Type B pancreatic cell (in vitro differentiated cells): Measurements from ENCODE around the gene ZBTB44. TPM values are rescaled to one million over a fixed set of nuclear protein-coding genes. Genes with fewer than 3 reads are reported as not detected.

Experiments used
- DNase-seq: peaks from one replicate; pipeline ENCODE4 v3.0.0; 2021; ENCODE audit warnings: mixed read lengths; ENCODE audit not compliant: unreplicated experiment; ENCODE audit errors: extremely low spot score
- H3K27ac Mint-ChIP-seq: 2 replicates; pipeline ENCODE4 v1.8.0; 2021; ENCODE audit warnings: mild to moderate bottlenecking, mixed read lengths
- H3K27me3 Mint-ChIP-seq: 2 replicates; pipeline ENCODE4 v1.8.0; 2021; ENCODE audit warnings: mixed read lengths
- H3K36me3 Mint-ChIP-seq: 2 replicates; pipeline ENCODE4 v1.8.0; 2021; ENCODE audit warnings: mixed read lengths
- H3K4me1 Mint-ChIP-seq: one replicate; pipeline ENCODE4 v1.8.0; 2021; ENCODE audit warnings: mixed read lengths; ENCODE audit not compliant: unreplicated experiment
- H3K4me3 Mint-ChIP-seq: 2 replicates; pipeline ENCODE4 v1.8.0; 2021; ENCODE audit warnings: mild to moderate bottlenecking, mixed read lengths
- H3K9me3 Mint-ChIP-seq: 2 replicates; pipeline ENCODE4 v1.8.0; 2021; ENCODE audit warnings: mixed read lengths
- CTCF ChIP-seq: fragments of 200-600 bp; sonication (generic); conservative IDR thresholded peaks from 2 replicates; pipeline ENCODE4 v1.5.0; 2021; ENCODE audit warnings: antibody characterized with exemption, mild to moderate bottlenecking
- total RNA-seq: library from RNA; stranded (reverse); gene quantifications from 2 replicates; pipeline ENCODE4 v1.2.1, GENCODE V29; 2021; ENCODE audit warnings: low replicate concordance

ZBTB44 gene
- total RNA-seq, 1 donor from 2014 or later, result 37.3 TPM

DNA sequence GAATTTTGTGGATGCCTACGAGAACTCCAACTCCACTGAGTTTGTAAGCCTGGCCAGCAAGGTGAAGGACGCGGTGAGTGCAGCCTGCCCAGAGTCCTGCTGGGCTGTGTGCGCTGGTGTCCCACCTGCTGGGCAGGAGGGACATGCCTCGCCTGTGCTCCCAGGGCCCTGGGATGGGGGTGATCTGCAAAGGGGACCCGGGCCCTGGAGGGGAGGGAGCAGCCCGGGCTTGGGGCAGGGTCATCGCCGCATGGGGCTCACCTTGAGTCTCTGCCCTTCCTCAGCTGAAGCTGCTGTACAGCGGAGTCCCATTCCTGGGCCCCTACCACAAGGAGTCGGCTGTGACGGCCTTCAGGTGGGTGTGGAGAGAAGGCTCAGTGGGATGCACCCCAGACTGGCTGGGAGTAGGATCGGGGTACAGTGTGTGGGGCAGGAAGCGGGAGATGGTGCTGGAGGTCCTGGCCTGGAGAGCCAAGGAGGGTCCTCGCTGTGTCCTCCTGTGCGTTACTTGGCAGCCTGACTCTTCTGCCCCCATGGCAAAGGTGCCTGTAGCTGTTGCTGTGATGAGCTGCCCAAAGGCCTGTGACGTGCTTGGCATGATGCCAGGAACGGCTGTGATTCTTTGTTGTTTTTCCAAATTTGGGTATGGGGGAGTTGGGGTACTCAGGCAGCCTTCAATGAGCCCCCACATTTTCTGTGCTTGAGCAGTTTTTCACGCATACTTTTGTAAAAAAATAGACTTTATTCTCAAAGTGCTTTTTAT, 126.0 kb downstream of the ZBTB44 start:
- no peaks in the 10 kb centered on the region for H3K4me1 Mint-ChIP-seq
- no peaks in the 10 kb centered on the region for H3K9me3 Mint-ChIP-seq
- TF ChIP-seq CTCF, result no peak
- no peaks in the 10 kb centered on the region for H3K27me3 Mint-ChIP-seq
- no peak overlapping the region for H3K27ac Mint-ChIP-seq
- no peak overlapping the region for H3K4me3 Mint-ChIP-seq
- DNase-seq, result no peak
- no peaks in the 10 kb centered on the region for H3K36me3 Mint-ChIP-seq

DNA sequence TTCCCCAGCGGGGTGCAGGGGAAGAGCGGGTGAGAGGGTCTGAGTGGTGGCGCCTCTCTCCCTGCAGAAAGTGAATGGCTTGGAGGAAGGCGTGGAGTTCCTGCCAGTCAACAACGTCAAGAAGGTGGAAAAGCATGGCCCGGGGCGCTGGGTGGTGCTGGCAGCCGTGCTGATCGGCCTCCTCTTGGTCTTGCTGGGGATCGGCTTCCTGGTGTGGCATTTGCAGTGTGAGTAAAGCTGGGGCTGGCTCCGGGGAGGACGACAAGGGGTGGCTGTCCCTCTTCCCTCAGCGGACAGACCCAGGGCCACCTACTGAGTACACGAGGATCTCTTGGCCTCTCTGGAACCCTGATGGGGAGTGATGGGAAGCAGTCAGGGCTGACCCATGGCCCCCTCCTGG, 126.7 kb downstream of the ZBTB44 start:
- H3K27ac Mint-ChIP-seq, result no peak overlapping the region
- no peaks in the 10 kb centered on the region for H3K27me3 Mint-ChIP-seq
- no peak for TF ChIP-seq CTCF
- no peaks in the 10 kb centered on the region for H3K9me3 Mint-ChIP-seq
- H3K4me1 Mint-ChIP-seq, result no peaks in the 10 kb centered on the region
- no peak for DNase-seq
- no peaks in the 10 kb centered on the region for H3K36me3 Mint-ChIP-seq
- no peak overlapping the region for H3K4me3 Mint-ChIP-seq

- peaks cover under 1% of the 10 kb centered on the region for H3K4me1 Mint-ChIP-seq
- TF ChIP-seq CTCF, result no peak
- H3K27ac Mint-ChIP-seq, result peak overlapping the region; percentile 20
- H3K4me3 Mint-ChIP-seq, result no peak overlapping the region
- H3K36me3 Mint-ChIP-seq, result no peaks in the 10 kb centered on the region
- no peak for DNase-seq
- H3K27me3 Mint-ChIP-seq, result no peaks in the 10 kb centered on the region
- H3K9me3 Mint-ChIP-seq, result no peaks in the 10 kb centered on the region
These were observed 127.6 kb downstream of the ZBTB44 start for GRCh38 chr11:130187096-130187495.

- TF ChIP-seq CTCF, result no peak
These were observed 130.7 kb downstream of the ZBTB44 start for GRCh38 chr11:130183878-130184610.

DNA sequence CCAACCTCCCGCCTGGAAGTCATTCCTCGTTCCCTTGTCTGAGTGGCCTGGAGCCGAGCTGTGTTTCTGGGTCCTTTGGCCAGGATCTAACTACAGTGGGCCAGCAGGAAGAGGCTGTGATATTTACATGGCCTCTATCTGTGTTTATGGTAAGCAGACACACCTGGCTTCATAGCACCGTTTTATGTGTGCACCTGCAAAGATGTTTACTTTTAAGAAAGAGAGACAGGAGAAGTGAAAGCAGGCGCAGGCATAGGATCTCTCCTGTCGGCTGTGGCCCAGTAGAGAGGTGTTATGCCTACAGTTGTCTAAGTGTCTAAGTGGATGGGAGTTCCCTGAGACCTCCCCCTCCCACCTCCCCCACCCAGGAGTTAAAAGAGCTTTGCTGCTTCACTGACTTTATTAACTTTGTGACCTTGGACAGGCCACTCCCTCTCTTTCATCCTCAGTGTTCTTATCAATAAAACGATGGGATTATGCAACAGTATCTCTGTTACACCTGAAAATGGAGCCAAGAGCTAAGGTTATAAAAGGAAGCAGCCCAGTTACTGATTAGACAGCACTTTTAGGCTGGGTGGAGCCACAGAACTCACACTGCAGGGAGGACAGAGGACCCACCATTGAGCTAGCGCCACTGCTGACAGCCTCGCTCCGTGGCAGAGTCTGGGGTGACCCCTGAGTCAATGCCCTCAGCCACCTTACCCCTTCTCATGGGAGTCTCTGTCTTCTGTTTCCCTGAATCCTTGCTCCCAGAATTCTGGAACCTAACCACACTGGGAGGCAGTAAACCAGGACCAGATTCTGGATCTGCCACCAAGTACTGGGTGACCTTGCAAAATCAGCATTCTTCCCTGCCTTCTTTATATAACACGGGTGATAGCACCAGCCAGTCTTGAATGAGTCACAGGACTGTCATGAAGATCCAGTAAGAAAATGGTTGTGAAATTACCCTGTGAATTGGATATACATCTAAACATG, 133.1 kb downstream of the ZBTB44 start:
- no peak for TF ChIP-seq CTCF
- no peaks in the 10 kb centered on the region for H3K9me3 Mint-ChIP-seq
- peak overlapping the region; percentile 94 for H3K27ac Mint-ChIP-seq

More at GRCh38 chr11:130183878-130184610, 130.7 kb downstream of the ZBTB44 start:
- no peak for DNase-seq
- no peaks in the 10 kb centered on the region for H3K27me3 Mint-ChIP-seq
- H3K27ac Mint-ChIP-seq, result peak overlapping the region; percentile 2
- peaks cover 27% of the 10 kb centered on the region for H3K4me1 Mint-ChIP-seq
- no peaks in the 10 kb centered on the region for H3K9me3 Mint-ChIP-seq
- no peaks in the 10 kb centered on the region for H3K36me3 Mint-ChIP-seq
- H3K4me3 Mint-ChIP-seq, result no peak overlapping the region

More for the DNA sequence above, 133.1 kb downstream of the ZBTB44 start:
- Mint-ChIP-seq H3K36me3 (no peaks in the 10 kb centered on the region), H3K4me3 (peak overlapping the region; percentile 65), H3K27me3 (no peaks in the 10 kb centered on the region), H3K4me1 (peaks cover 31% of the 10 kb centered on the region)
- DNase-seq, result no peak
